Left ventricle myocardium inferior (tissue), 1 donor: ENCODE data around the gene EEF1A2. TPM values are rescaled to one million over a fixed set of nuclear protein-coding genes. Genes with fewer than 3 reads are reported as not detected.
A peak's percentile ranks its signal among the peaks of the same experiment; 100 is the strongest.

ENCODE experiments used
- DNase-seq: peaks from one replicate; pipeline ENCODE4 v3.0.0-alpha.2; 2020
- H3K27ac ChIP-seq: fragments of 200-600 bp; replicated peaks from 2 replicates; pipeline ENCODE4 v1.8.0; 2021
- H3K27me3 ChIP-seq: fragments of 200-600 bp; 2 replicates; pipeline ENCODE4 v1.8.0; 2021; ENCODE audit warnings: low read depth
- H3K36me3 ChIP-seq: fragments of 200-600 bp; 2 replicates; pipeline ENCODE4 v1.8.0; 2021
- H3K4me1 ChIP-seq: fragments of 200-600 bp; 2 replicates; pipeline ENCODE4 v1.8.0; 2021
- H3K4me3 ChIP-seq: fragments of 200-600 bp; 2 replicates; pipeline ENCODE4 v1.8.0; 2021; ENCODE audit warnings: mild to moderate bottlenecking, moderate library complexity
- H3K9me3 ChIP-seq: fragments of 200-600 bp; replicated peaks from 2 replicates; pipeline ENCODE4 v1.8.0; 2021
- intact Hi-C: fragments of 100-400 bp; cut with micrococcal nuclease; formaldehyde crosslinking; loops from one replicate; pipeline ENCODE4 v1.11.0; 2022
- total RNA-seq: library from RNA; stranded (reverse); fragmentation: NEBNext Ultra II Directional; extraction: Animal tissue kit (Norgen Biotek cat#: 25700); gene quantifications from one replicate; pipeline ENCODE4 v1.2.1, GENCODE V29; 2021
- TF ChIP-seq, protein P1 (sequence below): fragments of 200-600 bp; IDR thresholded peaks from 2 replicates; pipeline ENCODE4 v1.8.0; 2021; ENCODE audit warnings: antibody characterized with exemption, mild to moderate bottlenecking, borderline replicate concordance
- donor health status: DM: no; HTN: yes; CAD: no; lungs with severe emphysema.

The EEF1A2 gene
- total RNA-seq, 1 donor from 2014 or later = 1,286 TPM

DNA sequence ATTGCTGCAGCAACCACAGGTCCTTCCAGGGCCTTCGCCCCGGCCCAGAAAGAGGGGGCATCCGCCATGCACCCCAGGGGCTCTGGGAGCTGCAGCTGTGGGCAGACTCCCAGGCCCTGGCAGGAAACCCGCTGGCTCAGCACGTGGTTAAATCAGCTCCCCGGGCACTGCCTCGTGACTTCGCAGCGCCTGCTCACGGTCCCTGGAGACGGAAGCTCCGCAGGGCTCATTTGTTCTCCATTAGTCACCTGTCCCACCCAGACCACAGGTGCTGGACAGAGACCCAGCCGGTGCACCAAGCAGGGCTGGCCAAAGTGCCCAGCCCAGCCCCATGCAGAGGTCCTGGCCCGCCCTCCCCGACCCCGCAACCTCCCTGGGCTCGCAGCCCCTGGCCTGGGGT is 41.1 kb downstream of the EEF1A2 start:
- Histone ChIP-seq H3K9me3 (no peaks in the 10 kb centered on the region), H3K36me3 (no peaks in the 10 kb centered on the region), H3K27ac (peak overlapping the region; percentile 62), H3K4me1 (peaks cover 48% of the 10 kb centered on the region), H3K27me3 (peaks cover 87% of the 10 kb centered on the region), H3K4me3 (peak overlapping the region; percentile 29)
- TF ChIP-seq, protein P1, sequence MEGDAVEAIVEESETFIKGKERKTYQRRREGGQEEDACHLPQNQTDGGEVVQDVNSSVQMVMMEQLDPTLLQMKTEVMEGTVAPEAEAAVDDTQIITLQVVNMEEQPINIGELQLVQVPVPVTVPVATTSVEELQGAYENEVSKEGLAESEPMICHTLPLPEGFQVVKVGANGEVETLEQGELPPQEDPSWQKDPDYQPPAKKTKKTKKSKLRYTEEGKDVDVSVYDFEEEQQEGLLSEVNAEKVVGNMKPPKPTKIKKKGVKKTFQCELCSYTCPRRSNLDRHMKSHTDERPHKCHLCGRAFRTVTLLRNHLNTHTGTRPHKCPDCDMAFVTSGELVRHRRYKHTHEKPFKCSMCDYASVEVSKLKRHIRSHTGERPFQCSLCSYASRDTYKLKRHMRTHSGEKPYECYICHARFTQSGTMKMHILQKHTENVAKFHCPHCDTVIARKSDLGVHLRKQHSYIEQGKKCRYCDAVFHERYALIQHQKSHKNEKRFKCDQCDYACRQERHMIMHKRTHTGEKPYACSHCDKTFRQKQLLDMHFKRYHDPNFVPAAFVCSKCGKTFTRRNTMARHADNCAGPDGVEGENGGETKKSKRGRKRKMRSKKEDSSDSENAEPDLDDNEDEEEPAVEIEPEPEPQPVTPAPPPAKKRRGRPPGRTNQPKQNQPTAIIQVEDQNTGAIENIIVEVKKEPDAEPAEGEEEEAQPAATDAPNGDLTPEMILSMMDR = no peak
- peak; percentile 55 for DNase-seq
- intact Hi-C loops = no loop called here

DNA sequence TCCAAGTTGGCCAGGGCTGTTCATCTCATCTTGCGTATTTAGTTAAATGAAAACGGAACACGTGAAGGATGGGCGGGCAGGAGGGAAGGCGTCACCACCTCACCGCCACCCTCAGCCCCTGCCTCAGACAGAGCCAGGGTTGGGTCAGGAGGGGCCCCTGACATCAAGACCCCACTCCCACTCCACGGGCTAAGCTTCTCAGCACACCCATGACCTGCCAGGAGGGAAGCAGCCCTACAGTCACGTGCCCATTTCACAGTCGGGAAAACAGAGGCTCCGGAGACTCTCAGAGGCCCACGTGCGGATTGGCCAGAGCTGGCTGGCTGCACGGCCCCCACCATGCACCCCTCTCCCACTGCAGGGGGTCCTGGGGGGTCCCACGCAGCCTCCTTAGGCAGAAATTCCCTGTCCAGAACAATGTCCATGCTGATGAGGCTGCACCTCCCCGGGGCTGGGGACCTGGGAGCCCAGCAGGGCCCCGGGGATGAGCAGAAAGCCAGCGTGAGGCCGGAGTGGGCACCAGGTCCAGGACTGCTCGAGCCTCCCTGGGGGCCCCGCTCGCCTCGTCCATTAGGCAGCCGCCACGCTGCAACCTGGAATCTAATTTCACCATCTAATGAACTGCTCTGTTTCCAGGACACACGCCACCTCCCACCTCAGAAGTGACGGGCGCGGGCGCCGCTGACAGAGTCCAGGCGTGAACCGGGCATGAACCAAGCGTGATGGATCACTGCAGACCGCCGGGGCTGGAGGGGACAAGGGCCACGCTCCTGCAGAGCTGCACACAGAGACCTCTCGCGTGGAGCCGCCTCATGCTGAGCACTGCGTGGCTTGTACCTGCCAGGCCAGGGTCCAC is 42.2 kb downstream of the EEF1A2 start:
- intact Hi-C loops = no loop called here
- TF ChIP-seq, protein P1 = no peak
- peak; percentile 70 for DNase-seq
- H3K36me3 ChIP-seq = no peaks in the 10 kb centered on the region
- H3K4me3 ChIP-seq = peak overlapping the region; percentile 29
- peaks cover 48% of the 10 kb centered on the region for H3K4me1 ChIP-seq
- H3K9me3 ChIP-seq = no peaks in the 10 kb centered on the region
- peaks cover 87% of the 10 kb centered on the region for H3K27me3 ChIP-seq
- peak overlapping the region; percentile 62 for H3K27ac ChIP-seq

DNA sequence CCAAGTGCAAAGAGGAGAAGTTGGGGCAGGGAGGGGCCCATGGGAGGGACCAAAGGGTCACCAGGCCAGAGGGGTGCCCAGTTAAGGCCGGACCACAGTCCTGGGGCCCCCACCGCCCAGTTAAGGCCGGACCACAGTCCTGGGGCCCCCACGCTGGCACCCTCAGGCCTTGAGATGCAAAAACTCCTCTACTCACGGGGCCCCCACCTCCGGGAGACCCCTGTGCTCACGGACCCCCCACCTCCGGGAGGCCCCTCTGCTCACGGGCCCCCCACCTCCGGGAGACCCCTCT is 43.4 kb downstream of the EEF1A2 start:
- Histone ChIP-seq H3K27me3 (peaks cover 82% of the 10 kb centered on the region), H3K4me1 (peaks cover 48% of the 10 kb centered on the region), H3K27ac (no peak overlapping the region), H3K4me3 (no peak overlapping the region), H3K9me3 (no peaks in the 10 kb centered on the region), H3K36me3 (no peaks in the 10 kb centered on the region)
- intact Hi-C loops = no loop called here
- TF ChIP-seq, protein P1 = no peak
- no peak for DNase-seq

DNA sequence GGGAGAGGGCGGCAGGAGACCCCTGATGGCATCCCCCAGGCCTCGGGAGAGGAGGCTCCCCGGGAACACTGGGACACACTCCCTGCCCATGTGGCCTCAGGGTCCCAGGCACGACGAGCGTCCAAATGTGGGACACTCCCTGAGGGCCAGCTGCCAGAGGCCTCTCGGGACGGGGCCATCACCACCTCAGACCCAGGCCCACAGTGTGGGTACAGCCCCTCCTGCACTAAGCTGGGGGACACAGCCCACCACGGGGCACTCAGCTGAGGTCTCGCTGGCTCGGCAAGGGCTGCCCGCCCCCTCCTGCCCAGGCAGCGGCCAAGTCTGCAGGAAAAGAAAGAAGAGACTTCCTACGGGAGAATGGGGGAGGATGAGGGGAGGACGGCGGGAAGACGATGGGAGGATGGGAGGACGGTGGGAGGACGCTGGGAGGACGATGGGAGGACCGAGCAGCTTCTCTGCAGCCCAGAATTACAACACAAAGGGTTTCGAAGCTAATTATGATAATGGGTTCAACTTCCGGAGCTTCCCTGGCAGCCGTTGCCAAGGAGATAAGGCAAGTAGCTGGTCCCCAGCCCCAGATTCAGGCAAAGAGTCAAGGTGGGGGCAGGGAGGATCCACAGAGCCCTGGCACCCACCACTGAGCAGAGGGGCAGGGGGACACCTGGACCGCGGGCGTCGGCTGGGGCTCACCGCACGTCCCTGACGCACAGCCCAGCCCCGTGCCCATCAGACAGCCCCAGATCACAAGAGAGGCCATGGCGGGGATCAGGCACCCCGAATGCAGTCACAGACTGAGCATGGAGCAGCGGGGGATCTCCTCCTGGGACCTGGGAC is 43.9 kb downstream of the EEF1A2 start:
- Histone ChIP-seq H3K27ac (no peak overlapping the region), H3K4me1 (peaks cover 48% of the 10 kb centered on the region), H3K27me3 (peaks cover 77% of the 10 kb centered on the region), H3K36me3 (no peaks in the 10 kb centered on the region), H3K4me3 (peak overlapping the region; percentile 56), H3K9me3 (no peaks in the 10 kb centered on the region)
- TF ChIP-seq, protein P1 = no peak
- no peak for DNase-seq
- intact Hi-C loops = no loop called here

DNA sequence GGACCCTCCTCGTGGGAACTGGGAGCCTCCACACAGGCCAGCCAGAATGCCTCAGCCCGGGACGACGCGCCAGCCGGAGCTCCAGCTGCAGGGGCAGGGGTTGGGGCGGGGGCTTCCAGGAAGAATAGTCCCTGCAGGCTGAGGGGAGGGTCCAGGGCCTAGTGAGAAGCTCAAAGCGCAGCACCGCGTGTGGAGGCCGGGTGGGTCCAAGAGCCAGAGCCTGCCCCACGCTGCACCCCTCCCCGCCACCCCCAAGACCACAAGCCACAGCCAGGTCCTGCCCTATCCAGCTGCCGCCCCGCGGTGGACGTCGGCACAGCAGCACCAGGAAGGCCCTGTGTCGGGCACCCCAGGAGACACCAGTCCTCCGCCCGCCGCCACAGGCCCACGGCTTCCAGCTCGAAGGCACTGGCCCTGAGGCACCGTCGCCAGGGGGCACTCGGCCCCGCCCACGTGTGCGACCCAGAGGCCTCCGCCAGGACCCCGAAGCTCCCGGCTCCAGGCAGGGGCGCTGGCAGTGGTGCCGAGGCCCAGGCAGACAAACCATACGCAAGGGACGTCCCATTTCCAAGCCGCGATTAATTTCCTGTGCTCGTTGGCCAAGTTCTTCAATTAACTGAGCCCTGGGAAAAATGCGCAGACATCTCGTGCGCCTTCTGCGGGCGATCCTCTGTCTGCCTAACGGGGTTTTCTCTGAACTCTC is 45.9 kb downstream of the EEF1A2 start:
- TF ChIP-seq, protein P1 = peak; percentile 32
- Histone ChIP-seq H3K36me3 (no peaks in the 10 kb centered on the region), H3K27me3 (peaks cover 77% of the 10 kb centered on the region), H3K4me1 (peaks cover 46% of the 10 kb centered on the region), H3K27ac (peak overlapping the region; percentile 52), H3K4me3 (peak overlapping the region; percentile 56), H3K9me3 (no peaks in the 10 kb centered on the region)
- intact Hi-C loops = no loop called here
- no peak for DNase-seq
